GM20000 (cell line): ENCODE results near the gene IL1R1.

Experiments used
- DNase-seq: peaks from one replicate; pipeline ENCODE4 v3.0.0; 2012; ENCODE audit warnings: low spot score
- TF ChIP-seq, protein P1 (sequence below): IDR thresholded peaks from 2 replicates; pipeline ENCODE4 v1.5.1; 2012; ENCODE audit warnings: mild to moderate bottlenecking, control low read depth; ENCODE audit errors: extremely low read depth, missing control alignments

The IL1R1 gene

DNA sequence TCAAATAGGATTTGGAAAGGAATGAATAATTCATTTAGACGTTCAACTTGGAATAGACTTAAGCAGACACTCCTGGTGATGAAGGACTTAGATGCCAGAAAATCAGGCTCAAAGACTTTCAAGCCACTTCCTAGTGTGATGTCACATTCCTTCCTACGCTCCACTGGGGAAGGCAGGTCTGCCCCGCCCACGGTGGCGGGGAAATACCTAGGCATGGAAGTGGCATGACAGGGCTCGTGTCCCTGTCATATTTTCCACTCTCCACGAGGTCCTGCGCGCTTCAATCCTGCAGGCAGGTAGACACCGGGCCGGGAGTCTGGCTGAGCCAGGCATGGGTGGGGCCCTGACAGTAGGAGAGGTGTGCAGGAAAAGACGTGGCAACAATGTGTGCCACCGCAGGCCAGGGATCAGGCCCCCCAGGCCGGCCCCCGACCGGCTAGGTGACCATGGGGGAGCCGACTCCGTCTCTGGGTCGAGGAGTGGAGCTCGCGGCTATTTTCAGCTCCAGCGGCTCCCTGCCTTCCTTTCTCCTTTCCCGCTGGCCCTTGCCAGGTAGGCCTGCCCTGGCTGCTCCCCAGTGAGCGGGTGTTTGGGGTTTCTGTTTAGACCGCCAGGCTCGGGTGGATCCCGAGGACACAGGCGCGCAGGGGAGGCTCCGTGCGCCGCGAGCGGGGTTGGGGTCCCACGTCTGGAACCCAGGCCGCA is 44.4 kb downstream of the IL1R1 start, which contains the start of gene IL1RL2:
IL1RL2 (plus strand) TSS at position 233 of the 705 bp plus-strand sequence. CDS start 845 bp downstream, outside the sequence.
- no peak for DNase-seq
- TF ChIP-seq, protein P1, sequence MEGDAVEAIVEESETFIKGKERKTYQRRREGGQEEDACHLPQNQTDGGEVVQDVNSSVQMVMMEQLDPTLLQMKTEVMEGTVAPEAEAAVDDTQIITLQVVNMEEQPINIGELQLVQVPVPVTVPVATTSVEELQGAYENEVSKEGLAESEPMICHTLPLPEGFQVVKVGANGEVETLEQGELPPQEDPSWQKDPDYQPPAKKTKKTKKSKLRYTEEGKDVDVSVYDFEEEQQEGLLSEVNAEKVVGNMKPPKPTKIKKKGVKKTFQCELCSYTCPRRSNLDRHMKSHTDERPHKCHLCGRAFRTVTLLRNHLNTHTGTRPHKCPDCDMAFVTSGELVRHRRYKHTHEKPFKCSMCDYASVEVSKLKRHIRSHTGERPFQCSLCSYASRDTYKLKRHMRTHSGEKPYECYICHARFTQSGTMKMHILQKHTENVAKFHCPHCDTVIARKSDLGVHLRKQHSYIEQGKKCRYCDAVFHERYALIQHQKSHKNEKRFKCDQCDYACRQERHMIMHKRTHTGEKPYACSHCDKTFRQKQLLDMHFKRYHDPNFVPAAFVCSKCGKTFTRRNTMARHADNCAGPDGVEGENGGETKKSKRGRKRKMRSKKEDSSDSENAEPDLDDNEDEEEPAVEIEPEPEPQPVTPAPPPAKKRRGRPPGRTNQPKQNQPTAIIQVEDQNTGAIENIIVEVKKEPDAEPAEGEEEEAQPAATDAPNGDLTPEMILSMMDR, result no peak

DNA sequence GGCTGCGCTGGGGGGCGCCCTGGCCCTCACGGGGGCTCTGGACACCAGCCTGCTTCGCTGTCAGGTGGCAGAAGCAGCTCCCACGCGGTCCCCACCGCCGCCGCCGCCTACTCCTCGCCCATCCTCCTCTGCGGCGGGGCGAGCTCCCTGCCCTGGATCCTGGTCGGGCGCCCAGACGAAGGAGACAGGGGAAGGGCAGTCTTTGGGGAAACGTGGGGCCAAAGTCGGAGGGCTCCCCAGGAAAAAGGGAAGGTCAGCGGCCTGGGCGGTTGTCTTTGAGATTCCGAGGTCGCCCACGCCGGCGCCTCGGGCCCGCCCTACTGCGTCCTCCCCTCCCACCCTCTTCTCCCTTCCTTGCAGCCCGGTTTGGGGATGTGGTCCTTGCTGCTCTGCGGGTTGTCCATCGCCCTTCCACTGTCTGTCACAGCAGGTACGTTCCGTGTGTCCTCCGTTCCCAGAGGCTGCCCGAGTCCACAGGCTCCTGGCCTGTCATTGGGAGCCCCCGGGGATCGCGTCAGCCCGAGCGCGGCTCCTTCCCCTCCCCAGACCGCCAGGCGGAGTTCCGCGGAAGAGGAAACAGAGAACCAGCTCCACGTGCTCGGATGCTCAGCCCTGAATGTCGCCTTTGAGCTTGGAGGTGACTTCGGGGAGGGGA is 45.1 kb downstream of the IL1R1 start:
- DNase-seq, result no peak
- TF ChIP-seq, protein P1, result no peak

DNA sequence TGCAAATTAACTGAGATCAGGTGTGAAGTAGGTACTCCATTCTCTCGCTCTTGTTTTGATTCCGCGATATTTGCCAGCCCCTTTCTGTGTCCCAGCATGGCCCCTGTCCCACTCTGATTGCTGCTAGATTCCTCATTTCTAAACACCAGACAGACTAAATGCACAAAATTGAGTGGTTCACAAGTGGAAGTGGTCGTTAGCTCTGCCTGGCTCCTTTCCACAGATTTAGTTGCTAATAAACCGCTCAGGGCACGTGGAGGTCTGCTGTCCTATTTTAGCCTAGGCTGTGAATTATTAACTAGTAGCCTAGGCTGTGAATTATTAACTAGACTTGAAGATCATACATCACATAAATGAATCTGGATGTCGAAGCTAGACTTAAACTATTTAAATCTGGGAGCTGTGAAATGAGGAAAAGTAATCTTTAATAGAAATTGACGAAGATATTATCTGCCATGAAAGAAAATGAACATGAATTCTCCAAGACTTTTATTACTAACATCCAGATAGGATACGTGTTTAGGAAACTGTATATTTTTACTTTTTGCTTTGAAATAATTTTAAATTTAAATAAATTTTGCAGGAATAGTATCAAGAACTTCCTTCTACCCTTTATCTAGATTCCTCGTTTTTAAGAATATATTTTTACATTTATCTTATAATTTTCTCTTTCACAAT is 48.0 kb downstream of the IL1R1 start:
- DNase-seq, result no peak
- TF ChIP-seq, protein P1, result no peak

DNA sequence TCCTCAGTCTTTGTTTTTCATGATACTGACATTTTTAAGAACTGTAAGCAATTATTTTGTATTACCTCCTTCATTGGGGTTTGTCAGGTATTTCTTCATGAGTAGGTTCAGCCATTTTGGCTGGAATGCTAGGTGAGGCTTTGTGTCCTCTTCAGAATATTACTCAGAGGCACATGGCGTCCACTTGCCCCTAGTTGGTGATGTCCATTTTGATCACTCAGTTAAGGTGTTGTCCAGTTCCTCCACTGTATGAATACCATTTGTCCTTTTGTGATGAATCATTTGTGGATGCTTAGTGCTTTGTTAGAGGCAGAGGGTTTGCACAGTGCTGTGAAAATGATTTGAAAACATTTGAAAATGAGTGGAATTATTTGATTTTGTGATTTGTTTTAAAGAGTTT is 49.0 kb downstream of the IL1R1 start:
- DNase-seq, result no peak

DNA sequence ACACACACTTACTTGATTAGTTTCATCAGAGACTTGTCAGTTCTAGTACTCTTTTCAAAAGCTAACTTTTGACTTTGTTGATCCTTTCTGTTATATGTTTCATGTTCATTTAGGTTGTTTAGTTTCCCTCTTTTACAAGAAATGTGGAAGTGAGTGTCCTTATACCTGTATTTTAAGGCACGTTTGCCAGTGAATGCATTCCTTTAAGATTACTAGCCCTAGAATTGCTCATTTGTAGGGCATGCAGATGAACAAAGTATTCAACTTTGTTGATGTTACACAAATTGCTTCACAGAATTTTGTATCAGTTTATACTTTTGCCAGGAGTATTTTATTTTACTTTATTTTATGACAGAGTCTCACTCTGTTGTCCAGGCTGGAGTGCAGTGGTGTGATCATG is 50.5 kb downstream of the IL1R1 start:
- TF ChIP-seq, protein P1, result no peak
- DNase-seq, result no peak

More for the DNA sequence above, 49.0 kb downstream of the IL1R1 start:
- TF ChIP-seq, protein P1, result no peak

DNA sequence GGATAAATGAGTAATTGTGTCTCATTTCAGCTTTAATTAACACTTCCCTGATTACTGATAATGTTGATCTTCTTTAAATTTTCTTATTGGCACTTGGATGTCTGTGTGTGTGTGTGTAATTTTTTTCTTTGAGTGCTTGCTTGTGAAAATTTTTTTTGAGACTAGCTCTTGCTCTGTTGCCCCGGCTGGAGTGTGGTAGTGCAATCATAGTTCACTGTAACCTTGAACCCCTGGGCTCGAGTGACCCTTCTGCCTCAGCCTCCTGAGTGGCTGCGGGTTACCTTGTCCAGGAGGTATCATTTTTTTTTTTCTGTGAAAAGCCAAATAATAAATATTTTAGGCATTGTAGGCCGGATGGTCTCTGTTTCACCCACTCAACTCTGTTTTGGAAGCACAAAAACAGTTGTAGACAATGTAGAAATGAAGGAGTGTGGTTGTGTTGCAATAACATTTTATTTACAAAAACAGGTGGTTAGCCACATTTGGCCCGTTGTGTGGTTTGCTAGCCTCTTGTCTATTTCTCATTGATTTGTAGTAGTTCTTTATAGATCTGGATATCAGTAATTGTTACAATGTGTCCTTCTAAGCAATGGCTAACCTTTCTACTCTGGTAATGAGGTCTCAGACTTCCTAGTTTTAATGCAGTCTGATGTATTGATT is 52.2 kb downstream of the IL1R1 start:
- DNase-seq, result no peak
- TF ChIP-seq, protein P1, result no peak
